Transverse colon (tissue), 4 donors: ENCODE results near the gene DBH. TPM values are rescaled to one million over a fixed set of nuclear protein-coding genes. Genes with fewer than 3 reads are reported as not detected.

Experiments
- DNase-seq: peaks from one replicate; pipeline ENCODE4 v3.0.0-alpha.2; 2019
- H3K27ac ChIP-seq, 4 donors: fragments of 200-600 bp; sonication (generic); 2 replicates each; pipeline ENCODE4 v1.5.1; 2016 to 2018; ENCODE audit warnings: inconsistent platforms in 4 of 4
- H3K27me3 ChIP-seq: fragments of 200-600 bp; sonication (generic); 2 replicates; pipeline ENCODE4 v1.5.1; 2017; ENCODE audit warnings: inconsistent platforms
- H3K36me3 ChIP-seq, 4 donors: fragments of 200-600 bp; sonication (generic); 2 replicates each; pipeline ENCODE4 v1.5.1; 2017 to 2019; ENCODE audit warnings: inconsistent platforms in 4 of 4
- H3K4me1 ChIP-seq, 4 donors: fragments of 200-600 bp; sonication (generic); 2 replicates each; pipeline ENCODE4 v1.5.1; 2017 to 2020; ENCODE audit warnings: inconsistent platforms in 4 of 4
- H3K4me3 ChIP-seq, 4 donors: fragments of 200-600 bp; sonication (generic); 1 replicate in 1 of 4; 2 replicates in 3 of 4; pipeline versions ENCODE4 v1.5.1 to v1.6.1; 2017 to 2019; ENCODE audit warnings: inconsistent platforms in 4 of 4
- H3K9me3 ChIP-seq, 2 donors: fragments of 200-600 bp; sonication (generic); 2 replicates each; pipeline ENCODE4 v1.5.1; 2017 to 2019; ENCODE audit warnings: inconsistent platforms in 2 of 2
- CTCF ChIP-seq, 5 experiments: fragments of 200-600 bp in 3 of 5; fragments of 450-650 bp in 2 of 5; sonication (generic) in 3 of 5; IDR thresholded peaks; 1 replicate in 2 of 5; 2 replicates in 3 of 5; pipeline ENCODE4 v1.5.1; 2016 to 2017; ENCODE audit warnings: antibody characterized with exemption in 5 of 5, inconsistent platforms in 3 of 5, mild to moderate bottlenecking in 2 of 5, moderate library complexity in 1 of 5
- EP300 ChIP-seq: sonication (generic); formaldehyde crosslinking; IDR thresholded peaks from one replicate; pipeline ENCODE4 v1.6.1; 2017; ENCODE audit warnings: antibody characterized with exemption, low read depth
- POLR2A ChIP-seq: fragments of 450-650 bp; IDR thresholded peaks from one replicate; pipeline ENCODE4 v1.6.1; 2016; ENCODE audit warnings: antibody characterized with exemption, mild to moderate bottlenecking, moderate library complexity
- POLR2AphosphoS5 ChIP-seq, 3 donors: sonication (generic); formaldehyde crosslinking; IDR thresholded peaks; one replicate each; pipeline ENCODE4 v1.6.1; 2016; ENCODE audit warnings: antibody characterized with exemption in 3 of 3
- WGBS, 2 donors: methylation state at CpG; one replicate each; pipeline ENCODE4 v1.1.5; 2018; ENCODE audit warnings: low coverage in 1 of 2; 5-methylcytosine and 5-hydroxymethylcytosine counted together
- in situ Hi-C, 4 donors: fragments of 200-750 bp; cut with MboI; loops; one replicate each; pipeline versions ENCODE4 v1.15.0 to v1.15.1; 2017; ENCODE audit warnings: low sequenced_read_pairs in 3 of 4, low pct_ligation_motif_present in 1 of 4, low pct_unique_long_range_greater_than_20kb in 1 of 4
- intact Hi-C: fragments of 100-400 bp; cut with DNase I; formaldehyde crosslinking; loops from one replicate; pipeline ENCODE4 v1.15.1; 2023; ENCODE audit warnings: low total_unique reads
- total RNA-seq, 4 donors: library from RNA; depleted of rRNA; stranded (reverse); fragments of >200 nt; gene quantifications; one replicate each; pipeline ENCODE4 v1.1.0, GENCODE V29; 2016

DBH gene
- total RNA-seq, 4 donors from 2014 or later, result not detected

DNA sequence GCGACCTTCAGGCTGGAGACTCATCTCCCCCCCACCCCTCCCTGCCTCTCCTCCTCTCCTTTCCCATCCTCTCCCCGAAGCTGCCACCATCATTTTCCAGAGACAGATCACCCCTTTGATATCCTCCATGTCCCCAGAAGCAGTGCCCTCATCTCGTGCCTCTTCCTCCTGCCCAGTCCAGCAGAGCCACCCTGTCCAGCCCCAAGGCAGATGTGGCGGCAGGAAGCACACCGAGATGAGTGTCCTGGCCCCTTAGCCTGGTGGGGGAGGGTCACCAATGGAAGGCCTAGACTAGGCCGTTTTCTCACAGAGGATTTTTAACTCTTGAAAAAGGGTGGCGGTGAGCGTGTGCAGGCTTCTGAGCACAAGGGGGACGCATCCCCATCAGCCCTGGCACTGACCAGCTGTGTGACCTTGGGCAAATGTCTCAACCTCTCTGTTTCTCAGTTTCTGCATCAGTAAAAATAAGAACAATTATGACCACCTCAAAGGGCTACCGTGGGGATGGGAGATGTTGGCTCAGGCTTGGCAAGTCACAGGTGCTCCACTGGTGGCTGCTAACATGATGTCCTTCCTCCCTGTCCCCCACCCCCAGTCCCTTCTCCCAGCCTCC, 53.1 kb downstream of the DBH start:
- Histone ChIP-seq H3K27ac (no peak overlapping the region), H3K4me1 (peaks cover 0 to 2% (median 0%) of the 10 kb centered on the region in 4 donors), H3K36me3 (no peaks in the 10 kb centered on the region), H3K4me3 (no peak overlapping the region), H3K9me3 (no peaks in the 10 kb centered on the region), H3K27me3 (no peaks in the 10 kb centered on the region)
- TF ChIP-seq POLR2AphosphoS5 (IDR thresholded peaks at IDR 0.05) (no peak), POLR2A (no peak), EP300 (no peak), CTCF (IDR thresholded peaks at IDR 0.05) (no peak)
- intact Hi-C loops (no loop called here), in situ Hi-C loops (no loop called here)
- no peak for DNase-seq
- 84% methylated on average over 10 of the region's 10 CpGs; no CpG with 5 or more reads in 1 of the 2 donors for WGBS, 2 donors

DNA sequence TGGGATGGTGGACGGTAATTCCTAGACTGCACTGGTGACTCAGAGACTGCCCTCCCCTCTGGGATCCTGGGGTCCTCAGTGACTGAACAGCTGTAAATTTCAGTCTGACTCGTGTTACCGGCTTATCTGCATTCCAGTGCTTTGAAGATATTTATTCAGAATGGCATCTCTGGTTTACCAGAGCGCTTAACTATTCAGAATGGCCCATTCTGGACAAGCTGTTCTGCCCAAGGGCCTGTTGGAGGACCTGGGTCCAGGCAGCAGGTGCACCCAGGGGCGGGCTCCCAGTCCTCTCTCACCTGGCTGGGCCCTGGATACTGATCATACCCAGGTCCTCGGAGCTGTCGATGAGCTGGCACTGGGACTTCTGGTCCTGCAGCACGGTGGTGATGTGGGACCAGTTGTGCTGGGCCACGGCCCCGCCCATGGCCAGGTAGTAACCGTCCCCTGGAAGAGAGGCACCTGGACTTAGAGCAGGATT, 54.0 kb downstream of the DBH start:
- WGBS, 2 donors, result 70 to 84% methylated on average over 2 to 11 of the region's 11 CpGs
- no peak for DNase-seq
- TF ChIP-seq POLR2A, result no peak
- TF ChIP-seq CTCF (IDR thresholded peaks at IDR 0.05), result no peak
- TF ChIP-seq EP300, result no peak
- no peak for TF ChIP-seq POLR2AphosphoS5 (IDR thresholded peaks at IDR 0.05)
- in situ Hi-C loops (no loop called here), intact Hi-C loops (no loop called here)
- Histone ChIP-seq H3K9me3 (no peaks in the 10 kb centered on the region), H3K4me3 (no peak overlapping the region), H3K27me3 (no peaks in the 10 kb centered on the region), H3K36me3 (no peaks in the 10 kb centered on the region), H3K27ac (no peak overlapping the region), H3K4me1 (no peaks in the 10 kb centered on the region)

- in situ Hi-C loops (no loop called here), intact Hi-C loops (no loop called here)
- H3K27ac ChIP-seq, result no peak overlapping the region
- DNase-seq, result no peak
- no peaks in the 10 kb centered on the region for H3K4me1 ChIP-seq
- H3K27me3 ChIP-seq, result no peaks in the 10 kb centered on the region
- TF ChIP-seq POLR2A, result no peak
- TF ChIP-seq POLR2AphosphoS5 (IDR thresholded peaks at IDR 0.05), result no peak
- no peak for TF ChIP-seq CTCF (IDR thresholded peaks at IDR 0.05)
- TF ChIP-seq EP300, result no peak
- WGBS, 2 donors, result 61 to 77% methylated on average over 2 to 4 of the region's 4 CpGs
- H3K4me3 ChIP-seq, result no peak overlapping the region
- no peaks in the 10 kb centered on the region for H3K36me3 ChIP-seq
- no peaks in the 10 kb centered on the region for H3K9me3 ChIP-seq
Measured at GRCh38 chr9:133691191-133691590, 55.0 kb downstream of the DBH start.

DNA sequence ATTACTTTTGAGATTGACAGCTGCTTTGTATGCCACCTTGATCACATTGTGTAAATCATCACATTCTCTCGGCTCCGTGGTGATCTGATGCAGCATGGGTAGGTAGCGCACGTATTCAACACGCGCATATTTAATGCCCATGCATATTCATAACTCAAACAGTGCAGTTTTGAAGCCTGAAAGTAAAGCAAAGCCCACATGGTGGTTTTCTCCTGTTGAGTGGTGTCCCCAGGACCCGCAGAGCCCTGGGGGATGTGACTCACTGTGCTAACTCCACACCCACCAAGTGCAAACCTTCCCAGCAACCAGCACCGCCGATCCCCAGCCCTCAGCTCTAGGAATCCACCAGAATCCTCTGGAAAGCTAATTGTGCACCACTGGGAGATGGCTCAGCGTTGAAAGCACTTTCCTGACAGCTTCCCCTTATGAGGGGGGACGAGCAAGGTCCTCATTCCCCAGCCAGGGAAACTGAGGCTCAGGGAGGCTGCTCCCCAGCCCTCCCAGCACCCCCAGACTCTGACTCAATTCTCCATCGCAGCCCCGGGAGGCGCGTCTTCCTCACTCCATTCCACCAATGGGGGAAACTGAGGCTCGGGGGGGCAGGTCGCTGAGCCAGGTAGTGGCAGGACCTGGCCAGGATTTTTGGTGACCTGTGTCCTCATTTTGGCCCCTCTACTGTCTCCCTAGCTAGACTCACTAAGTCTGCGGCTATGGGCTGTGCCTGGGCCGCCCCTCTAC, 55.6 kb downstream of the DBH start:
- H3K9me3 ChIP-seq, result no peaks in the 10 kb centered on the region
- TF ChIP-seq POLR2AphosphoS5 (IDR thresholded peaks at IDR 0.05) (no peak), POLR2A (no peak), EP300 (no peak), CTCF (IDR thresholded peaks at IDR 0.05) (no peak)
- no peak overlapping the region for H3K4me3 ChIP-seq
- H3K27me3 ChIP-seq, result no peaks in the 10 kb centered on the region
- no peaks in the 10 kb centered on the region for H3K36me3 ChIP-seq
- H3K4me1 ChIP-seq, result no peaks in the 10 kb centered on the region
- intact Hi-C loops (no loop called here), in situ Hi-C loops (no loop called here)
- no peak for DNase-seq
- WGBS, 2 donors, result 76 to 81% methylated on average over 9 to 19 of the region's 19 CpGs
- no peak overlapping the region for H3K27ac ChIP-seq
